Upper lobe of right lung (tissue), 1 donor: Measurements from ENCODE around the gene GNPTG. TPM values are rescaled to one million over a fixed set of nuclear protein-coding genes. Genes with fewer than 3 reads are reported as not detected.
A peak's percentile ranks its signal among the peaks of the same experiment; 100 is the strongest.

ENCODE experiments used
- ATAC-seq: fragments of 200-7000 bp; cut with Tn5 transposase; one replicate; pipeline ENCODE4 v1.9.1; 2020; ENCODE audit warnings: mild to moderate bottlenecking, moderate library complexity
- DNase-seq: peaks from one replicate; pipeline ENCODE4 v3.0.0-alpha.2; 2020
- H3K27ac ChIP-seq: fragments of 200-600 bp; one replicate; pipeline ENCODE4 v1.8.0; 2022
- H3K27me3 ChIP-seq: fragments of 200-600 bp; one replicate; pipeline ENCODE4 v1.8.0; 2022; ENCODE audit warnings: mild to moderate bottlenecking
- H3K36me3 ChIP-seq: fragments of 200-600 bp; one replicate; pipeline ENCODE4 v1.8.0; 2022
- H3K4me1 ChIP-seq: fragments of 200-600 bp; one replicate; pipeline ENCODE4 v1.8.0; 2022
- H3K4me3 ChIP-seq: fragments of 200-600 bp; one replicate; pipeline ENCODE4 v1.8.0; 2022; ENCODE audit warnings: mild to moderate bottlenecking
- H3K9me3 ChIP-seq: fragments of 200-600 bp; one replicate; pipeline ENCODE4 v1.8.0; 2022
- intact Hi-C: fragments of 100-400 bp; cut with DNase I; formaldehyde crosslinking; loops from one replicate; pipeline ENCODE4 v1.11.0; 2022
- long read RNA-seq: library from polyadenylated mRNA; unstranded; transcript quantifications from one replicate; pipeline ENCODE4 v2.0.0, GENCODE V29; 2021
- total RNA-seq: library from RNA; stranded (reverse); fragmentation: NEBNext Ultra II Directional; extraction: Animal tissue kit (Norgen Biotek cat#: 25700); gene quantifications from one replicate; pipeline ENCODE4 v1.2.1, GENCODE V29; 2021
- TF ChIP-seq, protein P1 (sequence below): fragments of 200-600 bp; IDR thresholded peaks from one replicate; pipeline ENCODE4 v1.8.0; 2022; ENCODE audit warnings: antibody characterized with exemption
- donor health status: DM: no; HTN: yes; CAD: no; lungs with severe emphysema.

GNPTG gene
- 82.9 TPM for total RNA-seq
- long read RNA-seq, transcript GNPTG-201 (11 exons, 1,983 nt): major isoform, 133 of 185 reads
- long read RNA-seq, partial matches to known transcripts: 27 of 185 reads
- long read RNA-seq, other reads (novel, unspliced or antisense): 25 of 185 reads

GRCh38 chr16:1351582-1352362, at the start of gene GNPTG, which contains the start of gene TSR3:
TSS of gene GNPTG (plus strand) at chr16:1351931. CDS start at chr16:1351966, 35 bp downstream.
TSS of gene TSR3 (minus strand) at chr16:1351878. CDS start at chr16:1351804, 74 bp downstream.
- peaks cover 15% of the 10 kb centered on the region for H3K4me1 ChIP-seq
- intact Hi-C loops: no loop called here
- TF ChIP-seq, protein P1, sequence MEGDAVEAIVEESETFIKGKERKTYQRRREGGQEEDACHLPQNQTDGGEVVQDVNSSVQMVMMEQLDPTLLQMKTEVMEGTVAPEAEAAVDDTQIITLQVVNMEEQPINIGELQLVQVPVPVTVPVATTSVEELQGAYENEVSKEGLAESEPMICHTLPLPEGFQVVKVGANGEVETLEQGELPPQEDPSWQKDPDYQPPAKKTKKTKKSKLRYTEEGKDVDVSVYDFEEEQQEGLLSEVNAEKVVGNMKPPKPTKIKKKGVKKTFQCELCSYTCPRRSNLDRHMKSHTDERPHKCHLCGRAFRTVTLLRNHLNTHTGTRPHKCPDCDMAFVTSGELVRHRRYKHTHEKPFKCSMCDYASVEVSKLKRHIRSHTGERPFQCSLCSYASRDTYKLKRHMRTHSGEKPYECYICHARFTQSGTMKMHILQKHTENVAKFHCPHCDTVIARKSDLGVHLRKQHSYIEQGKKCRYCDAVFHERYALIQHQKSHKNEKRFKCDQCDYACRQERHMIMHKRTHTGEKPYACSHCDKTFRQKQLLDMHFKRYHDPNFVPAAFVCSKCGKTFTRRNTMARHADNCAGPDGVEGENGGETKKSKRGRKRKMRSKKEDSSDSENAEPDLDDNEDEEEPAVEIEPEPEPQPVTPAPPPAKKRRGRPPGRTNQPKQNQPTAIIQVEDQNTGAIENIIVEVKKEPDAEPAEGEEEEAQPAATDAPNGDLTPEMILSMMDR: no peak

DNA sequence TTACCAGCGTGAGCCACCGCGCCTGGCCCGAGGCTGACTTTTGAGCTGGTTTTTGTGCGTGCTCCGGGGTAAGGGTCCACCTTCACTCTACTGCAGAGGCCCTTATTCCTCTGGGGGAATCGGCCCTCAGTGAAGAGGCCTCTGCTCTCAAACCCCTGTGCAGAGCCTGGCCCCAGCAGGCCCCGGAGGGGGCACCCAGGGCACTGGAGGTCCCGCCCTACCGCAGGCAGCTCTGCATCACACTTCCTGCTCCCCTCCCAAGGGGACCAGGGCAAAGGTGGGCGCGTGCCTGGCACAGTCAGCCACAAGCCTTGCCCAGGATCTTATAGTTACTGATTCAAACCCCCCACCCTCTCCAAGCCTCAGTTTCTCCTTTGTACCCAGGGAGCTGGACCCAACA, 45.9 kb upstream of the GNPTG start:
- DNase-seq (no peak), ATAC-seq (no peak)
- no peaks in the 10 kb centered on the region for H3K9me3 ChIP-seq
- no peaks in the 10 kb centered on the region for H3K36me3 ChIP-seq
- no peaks in the 10 kb centered on the region for H3K27me3 ChIP-seq
- intact Hi-C loops: no loop called here
- peaks cover 4% of the 10 kb centered on the region for H3K4me1 ChIP-seq
- no peak overlapping the region for H3K4me3 ChIP-seq
- TF ChIP-seq, protein P1: no peak
- H3K27ac ChIP-seq: no peak overlapping the region

More at GRCh38 chr16:1351582-1352362, at the start of gene GNPTG, which contains the start of gene TSR3:
- H3K4me3 ChIP-seq: peak within 1 kb of the TSS; percentile 85
- H3K9me3 ChIP-seq: no peaks in the 10 kb centered on the region
- peak within 1 kb of the TSS; percentile 85 for H3K27ac ChIP-seq
- DNase-seq: peak; percentile 93
- ATAC-seq: peak; percentile 88
- H3K27me3 ChIP-seq: no peaks in the 10 kb centered on the region
- H3K36me3 ChIP-seq: peaks cover 23% of the 10 kb centered on the region

DNA sequence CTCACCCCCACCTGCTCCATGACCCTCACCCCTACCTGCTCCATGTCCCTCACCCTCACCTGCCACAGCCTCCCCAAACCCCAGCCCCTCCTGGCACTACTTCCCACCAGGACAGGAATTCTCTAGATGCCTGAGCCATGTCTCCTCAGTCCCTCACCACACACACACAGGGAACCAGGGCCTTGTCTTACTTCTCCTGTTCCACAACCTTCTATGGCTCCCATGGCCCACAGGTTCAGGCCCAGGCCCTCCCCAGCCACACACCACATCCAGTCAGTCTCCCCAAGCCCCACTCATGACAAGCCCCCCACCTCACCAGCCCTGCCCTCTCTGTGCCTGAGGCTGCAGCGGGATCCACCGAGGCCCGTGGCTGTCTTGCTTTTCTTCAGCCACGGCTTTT, 45.4 kb upstream of the GNPTG start:
- H3K36me3 ChIP-seq: no peaks in the 10 kb centered on the region
- TF ChIP-seq, protein P1: no peak
- intact Hi-C loops: no loop called here
- H3K27me3 ChIP-seq: no peaks in the 10 kb centered on the region
- DNase-seq (no peak), ATAC-seq (no peak)
- H3K27ac ChIP-seq: no peak overlapping the region
- no peaks in the 10 kb centered on the region for H3K9me3 ChIP-seq
- H3K4me3 ChIP-seq: no peak overlapping the region
- H3K4me1 ChIP-seq: peaks cover 9% of the 10 kb centered on the region

GRCh38 chr16:1308036-1308976, 43.4 kb upstream of the GNPTG start:
- intact Hi-C loops: no loop called here
- H3K27ac ChIP-seq: peak overlapping the region; percentile 98
- H3K36me3 ChIP-seq: peaks cover 5% of the 10 kb centered on the region
- peak overlapping the region; percentile 64 for H3K4me3 ChIP-seq
- H3K27me3 ChIP-seq: no peaks in the 10 kb centered on the region
- ATAC-seq (peak; percentile 47), DNase-seq (no peak)
- H3K9me3 ChIP-seq: no peaks in the 10 kb centered on the region
- TF ChIP-seq, protein P1: no peak
- peaks cover 27% of the 10 kb centered on the region for H3K4me1 ChIP-seq
